IMR-90 (cell line): ENCODE measurements around the gene RAB11FIP3. TPM values are rescaled to one million over a fixed set of nuclear protein-coding genes. Genes with fewer than 3 reads are reported as not detected.

Experiments used
- ATAC-seq: fragments of 200-7000 bp; cut with Tn5 transposase; 2 replicates; pipeline ENCODE4 v1.9.1; 2020; ENCODE audit warnings: low read depth, mild to moderate bottlenecking, moderate library complexity
- BruUV-seq: library from RNA; stranded (reverse); fragments of 400-500 nt; replicated peaks from 2 replicates; lab custom pipeline; 2021; lab: Mats Ljungman, UMichigan
- CTCF ChIA-PET: fragments of 300-600 bp; formaldehyde crosslinking; extraction: SDS; loops from one replicate; lab custom pipeline; 2021; ENCODE audit warnings: antibody characterized with exemption; lab: Yijun Ruan, JAX
- POLR2A ChIA-PET: fragments of 300-600 bp; sonication (Branson Sonifier 250); formaldehyde crosslinking; loops from one replicate; lab custom pipeline; 2022; ENCODE audit warnings: antibody characterized with exemption; ENCODE audit not compliant: unreplicated experiment; lab: Charles Lee
- DNase-seq: peaks from one replicate; pipeline ENCODE4 v3.0.0; 2013
- H2AFZ ChIP-seq: replicated peaks from 2 replicates; pipeline ENCODE3; 2013; ENCODE audit warnings: low read length, mild to moderate bottlenecking; ENCODE audit not compliant: poor library complexity
- H2AK5ac ChIP-seq: 2 replicates; pipeline ENCODE4 v1.6.1; 2013; ENCODE audit warnings: low read depth, low read length, inconsistent platforms
- H2AK9ac ChIP-seq: replicated peaks from 2 replicates; pipeline ENCODE3; 2013; ENCODE audit warnings: mild to moderate bottlenecking, low read depth, low read length, moderate library complexity; ENCODE audit not compliant: poor library complexity
- H2BK120ac ChIP-seq: 2 replicates; pipeline ENCODE4 v1.6.1; 2013; ENCODE audit warnings: low read depth, low read length, inconsistent platforms
- H2BK15ac ChIP-seq: 3 replicates; pipeline ENCODE4 v1.6.1; 2013; ENCODE audit warnings: low read depth, low read length, inconsistent platforms
- H2BK20ac ChIP-seq: 2 replicates; pipeline ENCODE4 v1.6.1; 2013; ENCODE audit warnings: low read depth, mild to moderate bottlenecking, inconsistent platforms, low read length, moderate library complexity
- H2BK5ac ChIP-seq: 2 replicates; pipeline ENCODE4 v1.6.1; 2013; ENCODE audit warnings: mild to moderate bottlenecking, low read depth, low read length, inconsistent platforms; ENCODE audit not compliant: poor library complexity, severe bottlenecking
- H3K14ac ChIP-seq: replicated peaks from 2 replicates; pipeline ENCODE4 v1.6.1; 2013; ENCODE audit warnings: low read depth, low read length, inconsistent platforms
- H3K18ac ChIP-seq: 2 replicates; pipeline ENCODE4 v1.6.1; 2013; ENCODE audit warnings: low read depth, low read length, control low read depth
- H3K23ac ChIP-seq: 2 replicates; pipeline ENCODE4 v1.6.1; 2013; ENCODE audit warnings: low read depth, low read length, inconsistent platforms
- H3K27ac ChIP-seq: 2 replicates; pipeline ENCODE4 v1.5.1; 2013; ENCODE audit warnings: mild to moderate bottlenecking, control low read depth, low read length; ENCODE audit not compliant: insufficient read depth
- H3K27me3 ChIP-seq: 2 replicates; pipeline ENCODE4 v1.6.1; 2013; ENCODE audit warnings: low read length; ENCODE audit not compliant: control insufficient read depth, insufficient read depth
- H3K36me3 ChIP-seq: 2 replicates; pipeline ENCODE4 v1.6.1; 2013; ENCODE audit warnings: low read length, mixed read lengths; ENCODE audit not compliant: control insufficient read depth, insufficient read depth
- H3K4ac ChIP-seq: 2 replicates; pipeline ENCODE4 v1.6.1; 2013; ENCODE audit warnings: low read depth, low read length, inconsistent platforms
- H3K4me1 ChIP-seq: 2 replicates; pipeline ENCODE4 v1.6.1; 2013; ENCODE audit warnings: low read length, mixed read lengths; ENCODE audit not compliant: control insufficient read depth, insufficient read depth
- H3K4me2 ChIP-seq: 2 replicates; pipeline ENCODE4 v1.6.1; 2013; ENCODE audit warnings: low read depth, mild to moderate bottlenecking, control low read depth, low read length, moderate library complexity
- H3K4me3 ChIP-seq: 2 replicates; pipeline ENCODE4 v1.5.1; 2013; ENCODE audit warnings: low read depth, mild to moderate bottlenecking, control low read depth, low read length, moderate library complexity; ENCODE audit not compliant: insufficient read depth
- H3K56ac ChIP-seq: 2 replicates; pipeline ENCODE4 v1.6.1; 2013; ENCODE audit warnings: low read length, inconsistent platforms; ENCODE audit not compliant: insufficient read depth; ENCODE audit errors: extremely low read depth
- H3K79me1 ChIP-seq, 2 experiments: 2 replicates each; pipeline ENCODE4 v1.6.1; 2013; ENCODE audit warnings: low read length in 2 of 2, inconsistent platforms in 1 of 2, low read depth in 1 of 2
- H3K9ac ChIP-seq: 2 replicates; pipeline ENCODE4 v1.6.1; 2013; ENCODE audit warnings: low read depth, low read length, control low read depth
- H3K9me1 ChIP-seq: 2 replicates; pipeline ENCODE4 v1.6.1; 2013; ENCODE audit warnings: low read length, inconsistent platforms; ENCODE audit not compliant: insufficient read depth
- H3K9me3 ChIP-seq: 2 replicates; pipeline ENCODE4 v1.6.1; 2013; ENCODE audit warnings: low read length; ENCODE audit not compliant: control insufficient read depth, insufficient read depth
- H4K20me1 ChIP-seq: 2 replicates; pipeline ENCODE4 v1.6.1; 2013; ENCODE audit warnings: low read length, inconsistent platforms; ENCODE audit not compliant: insufficient read depth
- H4K5ac ChIP-seq: 2 replicates; pipeline ENCODE4 v1.6.1; 2013; ENCODE audit warnings: mild to moderate bottlenecking, low read depth, low read length, control low read depth
- H4K8ac ChIP-seq, 2 experiments: 2 replicates each; pipeline ENCODE4 v1.6.1; 2013; ENCODE audit warnings: low read depth in 2 of 2, low read length in 2 of 2, control low read depth in 1 of 2, inconsistent platforms in 1 of 2
- H4K91ac ChIP-seq: 2 replicates; pipeline ENCODE4 v1.6.1; 2013; ENCODE audit warnings: low read depth, low read length, inconsistent platforms; ENCODE audit not compliant: insufficient read depth
- BHLHE40 ChIP-seq: fragments of 150-350 bp; IDR thresholded peaks from 2 replicates; pipeline ENCODE4 v1.6.1; 2016; ENCODE audit warnings: mild to moderate bottlenecking, low read depth, low read length
- CHD1 ChIP-seq: IDR thresholded peaks from 2 replicates; pipeline ENCODE4 v1.6.1; 2012; ENCODE audit warnings: low read depth, low read length, improper control_type of control experiment
- ELK1 ChIP-seq: fragments of 150-350 bp; IDR thresholded peaks from 2 replicates; pipeline ENCODE4 v1.6.1; 2016; ENCODE audit warnings: low read depth, mild to moderate bottlenecking, low read length, moderate library complexity, borderline replicate concordance
- FOS ChIP-seq: fragments of 150-350 bp; IDR thresholded peaks from 2 replicates; pipeline ENCODE4 v1.6.1; 2016; ENCODE audit warnings: low read depth, low read length
- MAFK ChIP-seq: IDR thresholded peaks from 2 replicates; pipeline ENCODE4 v1.6.1; 2012; ENCODE audit warnings: low read depth, low read length, improper control_type of control experiment
- MAZ ChIP-seq: IDR thresholded peaks from 2 replicates; pipeline ENCODE4 v1.6.1; 2012; ENCODE audit warnings: low read depth, mild to moderate bottlenecking, low read length, improper control_type of control experiment, moderate library complexity, borderline replicate concordance
- MXI1 ChIP-seq: IDR thresholded peaks from 2 replicates; pipeline ENCODE4 v1.6.1; 2012; ENCODE audit warnings: low read depth, mild to moderate bottlenecking, low read length, moderate library complexity, borderline replicate concordance
- NFE2L2 ChIP-seq: fragments of 150-350 bp; IDR thresholded peaks from 2 replicates; pipeline ENCODE4 v1.6.1; 2016; ENCODE audit warnings: low read depth, mild to moderate bottlenecking, low read length
- POLR2A ChIP-seq: IDR thresholded peaks from 2 replicates; pipeline ENCODE4 v1.6.1; 2012; ENCODE audit warnings: mild to moderate bottlenecking, low read depth, low read length
- RAD21 ChIP-seq: IDR thresholded peaks from 2 replicates; pipeline ENCODE4 v1.6.1; 2012; ENCODE audit warnings: low read length, improper control_type of control experiment
- RCOR1 ChIP-seq: IDR thresholded peaks from 2 replicates; pipeline ENCODE4 v1.6.1; 2012; ENCODE audit warnings: mild to moderate bottlenecking, low read length, improper control_type of control experiment; ENCODE audit not compliant: insufficient replicate concordance
- RFX5 ChIP-seq: IDR thresholded peaks from 2 replicates; pipeline ENCODE4 v1.8.0; 2012; ENCODE audit warnings: low read depth, mild to moderate bottlenecking, low read length, moderate library complexity
- SMC3 ChIP-seq: fragments of 150-350 bp; IDR thresholded peaks from 2 replicates; pipeline ENCODE4 v1.6.1; 2016; ENCODE audit warnings: low read depth, mild to moderate bottlenecking, antibody characterized with exemption, low read length, moderate library complexity
- USF2 ChIP-seq: fragments of 150-350 bp; IDR thresholded peaks from 2 replicates; pipeline ENCODE4 v1.6.1; 2017; ENCODE audit warnings: mild to moderate bottlenecking, antibody characterized with exemption, low read length, low read depth
- WGBS, 2 experiments: methylation state at CpG; one replicate each; pipeline versions ENCODE4 v1.1.5 to v1.1.7; 2013; ENCODE audit warnings: missing lambda C conversion rate in 2 of 2; ENCODE audit not compliant: insufficient read length in 1 of 2; ENCODE audit errors: extremely low coverage in 2 of 2; 5-methylcytosine and 5-hydroxymethylcytosine counted together
- dilution Hi-C: fragments of 300-500 bp; cut with HindIII; formaldehyde crosslinking; loops from one replicate; pipeline ENCODE4 v1.14.3; 2018; ENCODE audit warnings: low sequenced_read_pairs; ENCODE audit not compliant: unreplicated experiment
- in situ Hi-C: fragments of 300-500 bp; cut with MboI; formaldehyde crosslinking; loops from 3 replicates; pipeline ENCODE4 v1.14.3; 2019; ENCODE audit warnings: low sequenced_read_pairs, inconsistent platforms, mixed read lengths
- intact Hi-C: fragments of 100-400 bp; cut with micrococcal nuclease; formaldehyde crosslinking; loops from 2 replicates; pipeline ENCODE4 v1.10.0; 2022
- polyA plus RNA-seq, 3 experiments: library from polyadenylated mRNA; depleted of rRNA; stranded (reverse); fragments of >200 nt; gene quantifications; 2 replicates each; pipeline ENCODE4 v1.2.3, GENCODE V29; 2012; ENCODE audit warnings: low replicate concordance in 1 of 3
- total RNA-seq: library from RNA; depleted of rRNA; stranded (reverse); fragments of >200 nt; gene quantifications from 2 replicates; pipeline ENCODE4 v1.2.3, GENCODE V29; 2012
- TF ChIP-seq, protein P1 (sequence below): conservative IDR thresholded peaks from 2 replicates; pipeline ENCODE4 v1.5.1; 2012; ENCODE audit warnings: mild to moderate bottlenecking, low read depth, low read length, improper control_type of control experiment

Gene RAB11FIP3
- total and polyA plus RNA-seq, 2 of the 4 experiments (the other 2 are of a cell fraction) = 7.5 to 22.5 TPM

- POLR2A ChIA-PET = no interaction called here
- intact Hi-C loops = no loop called here
- H2BK20ac ChIP-seq = no peak overlapping the region
- ATAC-seq (no peak), DNase-seq (no peak)
- peaks cover 34% of the 10 kb centered on the region for H4K20me1 ChIP-seq
- peak overlapping the region; percentile 21 for H2AFZ ChIP-seq
- H3K27me3 ChIP-seq = no peaks in the 10 kb centered on the region
- peaks cover 32% of the 10 kb centered on the region for H3K36me3 ChIP-seq
- no TSS peak for BruUV-seq
- H3K4me2 ChIP-seq = no peak overlapping the region
- H3K9me3 ChIP-seq = no peaks in the 10 kb centered on the region
- H3K23ac ChIP-seq = no peak overlapping the region
- no peak overlapping the region for H3K14ac ChIP-seq
- no peak overlapping the region for H4K8ac ChIP-seq
- peaks cover 6% of the 10 kb centered on the region; the same call in 1 of the 2 replicates for H3K9me1 ChIP-seq
- in situ Hi-C loops = no loop called here
- H2AK5ac ChIP-seq = no peak overlapping the region
- H4K91ac ChIP-seq = no peak overlapping the region
- H3K79me1 ChIP-seq = peaks cover 7 to 43% of the 10 kb centered on the region in 2 experiments; a peak in 2 of 4 replicates
- no peak overlapping the region for H3K4me3 ChIP-seq
- dilution Hi-C loops = no loop called here
- WGBS, 2 experiments = 91% methylated on average over 6 of the region's 34 CpGs; no CpG with 5 or more reads in 1 of the 2 experiments
- H3K4ac ChIP-seq = no peak overlapping the region
- peak overlapping the region; percentile 76 for H2AK9ac ChIP-seq
- no peak overlapping the region for H3K56ac ChIP-seq
- no peak overlapping the region for H2BK15ac ChIP-seq
- H2BK120ac ChIP-seq = no peak overlapping the region
- H2BK5ac ChIP-seq = no peak overlapping the region
- H3K18ac ChIP-seq = no peak overlapping the region
- CTCF ChIA-PET = interaction anchor here (0.5 kb wide), 1 partner anchor 162 kb away, joined by 3 read pairs; no protein-coding TSS in a partner anchor
- no peak overlapping the region for H3K9ac ChIP-seq
- H3K4me1 ChIP-seq = peaks cover 15% of the 10 kb centered on the region
- H4K5ac ChIP-seq = no peak overlapping the region
- no peak overlapping the region for H3K27ac ChIP-seq
- TF ChIP-seq, protein P1, sequence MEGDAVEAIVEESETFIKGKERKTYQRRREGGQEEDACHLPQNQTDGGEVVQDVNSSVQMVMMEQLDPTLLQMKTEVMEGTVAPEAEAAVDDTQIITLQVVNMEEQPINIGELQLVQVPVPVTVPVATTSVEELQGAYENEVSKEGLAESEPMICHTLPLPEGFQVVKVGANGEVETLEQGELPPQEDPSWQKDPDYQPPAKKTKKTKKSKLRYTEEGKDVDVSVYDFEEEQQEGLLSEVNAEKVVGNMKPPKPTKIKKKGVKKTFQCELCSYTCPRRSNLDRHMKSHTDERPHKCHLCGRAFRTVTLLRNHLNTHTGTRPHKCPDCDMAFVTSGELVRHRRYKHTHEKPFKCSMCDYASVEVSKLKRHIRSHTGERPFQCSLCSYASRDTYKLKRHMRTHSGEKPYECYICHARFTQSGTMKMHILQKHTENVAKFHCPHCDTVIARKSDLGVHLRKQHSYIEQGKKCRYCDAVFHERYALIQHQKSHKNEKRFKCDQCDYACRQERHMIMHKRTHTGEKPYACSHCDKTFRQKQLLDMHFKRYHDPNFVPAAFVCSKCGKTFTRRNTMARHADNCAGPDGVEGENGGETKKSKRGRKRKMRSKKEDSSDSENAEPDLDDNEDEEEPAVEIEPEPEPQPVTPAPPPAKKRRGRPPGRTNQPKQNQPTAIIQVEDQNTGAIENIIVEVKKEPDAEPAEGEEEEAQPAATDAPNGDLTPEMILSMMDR = no peak
- TF ChIP-seq RFX5 = no peak
- no peak for TF ChIP-seq NFE2L2
- TF ChIP-seq SMC3 = no peak
- no peak for TF ChIP-seq CHD1
- no peak for TF ChIP-seq MAZ
- TF ChIP-seq BHLHE40 = no peak
- TF ChIP-seq FOS = no peak
- no peak for TF ChIP-seq MXI1
- no peak for TF ChIP-seq MAFK
- TF ChIP-seq RCOR1 = no peak
- TF ChIP-seq RAD21 = no peak
- no peak for TF ChIP-seq USF2
- TF ChIP-seq POLR2A = no peak
- no peak for TF ChIP-seq ELK1
Observed at GRCh38 chr16:521381-522210, 96.1 kb downstream of the RAB11FIP3 start.
